ENCODE measurements around the gene GOLPH3. TPM values are rescaled to one million over a fixed set of nuclear protein-coding genes. Genes with fewer than 3 reads are reported as not detected.

Gene GOLPH3
- total RNA-seq, 1 experiment from 2014 or later = 69.2 TPM

- ChIA-PET POLR2A (no interaction called here), CTCF (no interaction called here), RAD21 (ENCODE audit: low non-redundant PET in 1 of 2, low total read pairs in 2 of 2, uncharacterized antibody in 2 of 2, unreplicated experiment in 2 of 2) (no interaction called here)
- Histone ChIP-seq H3K4me3 (replicated peaks in 1 of 2; ENCODE audit: low read depth in 1 of 2, low read length in 2 of 2) (no peak overlapping the region), H2AFZ (ENCODE audit: low read depth, low read length, poor library complexity, severe bottlenecking) (no peak overlapping the region), H3K79me2 (ENCODE audit: insufficient read depth, low read length) (peaks cover 95% of the 10 kb centered on the region), H3K27me3 (ENCODE audit: insufficient read depth, low read length) (no peaks in the 10 kb centered on the region), H3K36me3 (ENCODE audit: control insufficient read depth in 1 of 2, insufficient read depth in 2 of 2, low read length in 2 of 2) (no peaks in the 10 kb centered on the region; a peak in 1 of 4 replicates), H3K9me2 (ENCODE audit: insufficient read depth) (no peaks in the 10 kb centered on the region), H3K27ac (ENCODE audit: low read depth, low read length) (no peak overlapping the region), H3K9ac (ENCODE audit: low read length) (no peak overlapping the region), H3K4me2 (ENCODE audit: low read length) (no peak overlapping the region), H3K4me1 (ENCODE audit: control insufficient read depth in 1 of 2, insufficient read depth in 2 of 2, low read length in 2 of 2) (no peaks in the 10 kb centered on the region), H4K20me1 (ENCODE audit: insufficient read depth) (peaks cover 10% of the 10 kb centered on the region; the same call in 1 of the 2 replicates), H3K9me3 (ENCODE audit: control insufficient read depth in 1 of 2, insufficient read depth in 1 of 2, low read depth in 1 of 2, low read length in 2 of 2) (no peaks in the 10 kb centered on the region)
- DNase-seq (ENCODE audit: low read depth, low spot score) (no peak), ATAC-seq (no peak)
- intact Hi-C loops (cut with micrococcal nuclease) = no loop called here
- BruUV-seq (replicated peaks) = no TSS peak
- TF ChIP-seq EZH2 (IDR thresholded peaks at IDR 0.05) = no peak
- TF ChIP-seq MAX (IDR thresholded peaks at IDR 0.05) = no peak
- TF ChIP-seq ZNF274 (IDR thresholded peaks at IDR 0.05; ENCODE audit: low read depth, low read length) = no peak
- TF ChIP-seq RAD21 (IDR thresholded peaks at IDR 0.05; ENCODE audit: low read depth) = no peak
- TF ChIP-seq SP1 (IDR thresholded peaks at IDR 0.05; ENCODE audit: low read depth) = no peak
- no peak for TF ChIP-seq CEBPB (IDR thresholded peaks at IDR 0.05; ENCODE audit: low read depth)
- TF ChIP-seq ZFX (IDR thresholded peaks at IDR 0.05) = no peak
- TF ChIP-seq FOSL1 (IDR thresholded peaks at IDR 0.05; ENCODE audit: low read depth) = no peak
- TF ChIP-seq CTCF (IDR thresholded peaks at IDR 0.05 in 2 of 3, conservative IDR thresholded peaks at IDR 0.05 in 1 of 3; ENCODE audit: borderline replicate concordance in 1 of 3, insufficient read depth in 1 of 3, low read depth in 2 of 3, low read length in 2 of 3) = no peak
- no peak for TF ChIP-seq POLR2AphosphoS5 (IDR thresholded peaks at IDR 0.05; ENCODE audit: low read depth, low read length)
- TF ChIP-seq TCF7L2 (IDR thresholded peaks at IDR 0.05; ENCODE audit: borderline replicate concordance, extremely low read depth, insufficient read depth, insufficient read length) = no peak
- TF ChIP-seq JUND (IDR thresholded peaks at IDR 0.05) = no peak
These were observed 13.9 kb downstream of the GOLPH3 start for GRCh38 chr5:32160228-32160627.

All from HCT116 (cell line).